Activated CD4-positive, alpha-beta T cell treated with anti-CD3 and anti-CD28 coated beads, Interleukin-2, amount 10 ng/mL, durations not matched to agents 7 days and 5 days (primary cell): ENCODE results near the gene SYNE1. TPM values are rescaled to one million over a fixed set of nuclear protein-coding genes. Genes with fewer than 3 reads are reported as not detected.

Experiments
- total RNA-seq, 2 experiments: library from RNA; stranded (reverse); gene quantifications; one replicate each; pipeline ENCODE4 v1.2.3, GENCODE V29; 2021

The SYNE1 gene
- total RNA-seq, 2 experiments from 2014 or later, result 98.4 to 99.3 TPM

Other genes with a start within 250 kb of the SYNE1 start
- not detected for gene MYCT1, start 60.5 kb upstream of the SYNE1 start, total RNA-seq
- gene VIP, start 113.4 kb upstream of the SYNE1 start, total RNA-seq, result not detected